AG04450 (cell line): Measurements from ENCODE around the gene PCDH17. TPM values are rescaled to one million over a fixed set of nuclear protein-coding genes. Genes with fewer than 3 reads are reported as not detected.

Source experiments
- CTCF ChIA-PET: fragments of 300-600, 350-600 bp; formaldehyde crosslinking; extraction: SDS; loops from one replicate; lab custom pipeline; 2022; ENCODE audit warnings: antibody characterized with exemption, inconsistent platforms; lab: Charles Lee
- POLR2A ChIA-PET: fragments of 350-600 bp; formaldehyde crosslinking; extraction: SDS; loops from one replicate; lab custom pipeline; 2021; ENCODE audit warnings: antibody characterized with exemption, inconsistent platforms; lab: Yijun Ruan, JAX
- DNase-seq: peaks from one replicate; pipeline ENCODE4 v3.0.0-alpha.2; 2011; ENCODE audit warnings: low read depth, low spot score
- H3K27ac ChIP-seq: one replicate; pipeline ENCODE4 v1.5.1; 2012; ENCODE audit warnings: low read depth, low read length, control low read depth
- H3K27me3 ChIP-seq: one replicate; pipeline ENCODE4 v1.6.0; 2012; ENCODE audit warnings: low read length; ENCODE audit not compliant: control insufficient read depth, insufficient read depth
- H3K4me3 ChIP-seq: 2 replicates; pipeline ENCODE4 v1.5.1; 2011; ENCODE audit warnings: mild to moderate bottlenecking, low read depth, low read length, control low read depth
- H3K9me3 ChIP-seq: 2 replicates; pipeline ENCODE4 v1.5.1; 2012; ENCODE audit warnings: low read length; ENCODE audit not compliant: control insufficient read depth, insufficient read depth
- polyA plus RNA-seq: library from polyadenylated mRNA; depleted of rRNA; stranded (reverse); fragments of >200 nt; gene quantifications from 2 replicates; pipeline ENCODE4 v1.2.3, GENCODE V29; 2011
- TF ChIP-seq, protein P1 (sequence below): IDR thresholded peaks from 2 replicates; pipeline ENCODE4 v1.5.1; 2011; ENCODE audit warnings: low read depth, low read length, control low read depth, inconsistent platforms

Gene PCDH17
- polyA plus RNA-seq, 1 experiment = not detected

DNA sequence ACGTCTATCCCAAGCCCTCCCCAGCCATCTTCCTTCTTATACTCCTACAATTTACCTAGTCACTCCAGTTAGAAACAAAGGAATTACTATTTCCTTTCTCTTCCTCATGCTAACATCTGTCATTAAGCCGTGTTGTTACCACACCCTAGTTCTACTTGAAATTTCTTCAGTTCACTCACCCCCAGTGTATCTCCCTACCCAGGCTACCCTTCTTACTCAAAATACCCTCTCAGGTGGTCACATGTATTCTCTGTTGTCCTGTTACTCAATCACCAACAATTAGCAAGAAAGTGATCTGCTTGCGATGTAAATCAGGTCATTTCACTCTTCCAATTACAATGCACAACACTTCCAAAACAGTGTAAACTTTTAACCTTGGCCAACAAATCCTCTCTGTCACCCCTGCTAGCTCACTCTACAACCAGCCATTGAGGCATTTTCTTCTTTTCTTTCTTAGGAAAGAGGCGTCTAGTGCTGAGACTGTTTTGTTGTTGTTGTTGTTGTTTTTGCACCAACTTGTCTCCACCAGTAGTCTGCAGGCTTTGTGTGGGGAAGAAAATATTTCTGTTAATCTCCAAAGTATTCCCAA lies 50.7 kb downstream of the PCDH17 start:
- POLR2A ChIA-PET = no interaction called here
- TF ChIP-seq, protein P1, sequence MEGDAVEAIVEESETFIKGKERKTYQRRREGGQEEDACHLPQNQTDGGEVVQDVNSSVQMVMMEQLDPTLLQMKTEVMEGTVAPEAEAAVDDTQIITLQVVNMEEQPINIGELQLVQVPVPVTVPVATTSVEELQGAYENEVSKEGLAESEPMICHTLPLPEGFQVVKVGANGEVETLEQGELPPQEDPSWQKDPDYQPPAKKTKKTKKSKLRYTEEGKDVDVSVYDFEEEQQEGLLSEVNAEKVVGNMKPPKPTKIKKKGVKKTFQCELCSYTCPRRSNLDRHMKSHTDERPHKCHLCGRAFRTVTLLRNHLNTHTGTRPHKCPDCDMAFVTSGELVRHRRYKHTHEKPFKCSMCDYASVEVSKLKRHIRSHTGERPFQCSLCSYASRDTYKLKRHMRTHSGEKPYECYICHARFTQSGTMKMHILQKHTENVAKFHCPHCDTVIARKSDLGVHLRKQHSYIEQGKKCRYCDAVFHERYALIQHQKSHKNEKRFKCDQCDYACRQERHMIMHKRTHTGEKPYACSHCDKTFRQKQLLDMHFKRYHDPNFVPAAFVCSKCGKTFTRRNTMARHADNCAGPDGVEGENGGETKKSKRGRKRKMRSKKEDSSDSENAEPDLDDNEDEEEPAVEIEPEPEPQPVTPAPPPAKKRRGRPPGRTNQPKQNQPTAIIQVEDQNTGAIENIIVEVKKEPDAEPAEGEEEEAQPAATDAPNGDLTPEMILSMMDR = no peak
- DNase-seq = no peak
- H3K27me3 ChIP-seq = no peaks in the 10 kb centered on the region
- no peak overlapping the region for H3K27ac ChIP-seq
- no peak overlapping the region for H3K4me3 ChIP-seq
- no peaks in the 10 kb centered on the region for H3K9me3 ChIP-seq
- CTCF ChIA-PET = no interaction called here

DNA sequence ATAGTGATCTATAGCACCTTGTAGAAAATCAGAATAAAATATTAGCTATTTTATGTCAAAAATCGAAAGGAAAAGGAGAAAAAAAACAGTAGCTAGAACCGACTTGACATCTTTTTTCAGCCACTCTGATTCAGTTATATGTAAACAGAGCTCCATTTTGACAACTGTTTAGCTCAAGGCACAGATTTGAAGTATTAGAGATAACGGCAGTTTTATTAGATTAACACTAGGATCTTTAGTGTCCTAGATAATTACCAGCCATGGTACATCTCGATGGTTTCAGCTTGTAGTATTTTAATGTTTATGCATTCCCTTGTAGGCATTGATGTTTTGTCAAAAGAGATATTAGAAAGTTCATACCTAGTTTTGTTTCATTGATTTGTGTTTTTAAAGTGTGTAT lies 67.3 kb downstream of the PCDH17 start:
- TF ChIP-seq, protein P1 = no peak
- Histone ChIP-seq H3K9me3 (no peaks in the 10 kb centered on the region), H3K4me3 (no peak overlapping the region), H3K27me3 (no peaks in the 10 kb centered on the region), H3K27ac (no peak overlapping the region)
- CTCF ChIA-PET = no interaction called here
- DNase-seq = no peak
- POLR2A ChIA-PET = no interaction called here

DNA sequence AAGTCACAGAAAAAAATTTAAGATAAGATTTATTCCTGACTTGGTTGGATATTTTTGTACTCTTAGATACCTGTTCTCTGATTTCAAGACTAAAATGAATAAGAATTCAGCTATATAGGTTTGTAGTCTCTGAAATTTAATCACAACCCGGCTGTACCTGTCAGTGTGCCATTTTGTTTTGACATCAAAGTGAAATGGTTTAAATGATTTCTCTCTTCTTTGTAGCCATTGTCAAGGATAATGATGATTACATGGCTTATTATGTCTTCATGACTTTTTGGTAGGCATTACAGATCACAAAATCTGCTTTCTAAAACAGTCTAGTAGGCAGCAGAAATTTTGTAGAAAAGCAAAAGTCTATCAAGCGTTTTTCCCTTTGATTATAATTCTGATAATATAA lies 72.5 kb downstream of the PCDH17 start:
- ChIA-PET POLR2A (no interaction called here), CTCF (no interaction called here)
- Histone ChIP-seq H3K27ac (no peak overlapping the region), H3K27me3 (no peaks in the 10 kb centered on the region), H3K9me3 (no peaks in the 10 kb centered on the region), H3K4me3 (no peak overlapping the region)
- DNase-seq = no peak
- TF ChIP-seq, protein P1 = no peak

DNA sequence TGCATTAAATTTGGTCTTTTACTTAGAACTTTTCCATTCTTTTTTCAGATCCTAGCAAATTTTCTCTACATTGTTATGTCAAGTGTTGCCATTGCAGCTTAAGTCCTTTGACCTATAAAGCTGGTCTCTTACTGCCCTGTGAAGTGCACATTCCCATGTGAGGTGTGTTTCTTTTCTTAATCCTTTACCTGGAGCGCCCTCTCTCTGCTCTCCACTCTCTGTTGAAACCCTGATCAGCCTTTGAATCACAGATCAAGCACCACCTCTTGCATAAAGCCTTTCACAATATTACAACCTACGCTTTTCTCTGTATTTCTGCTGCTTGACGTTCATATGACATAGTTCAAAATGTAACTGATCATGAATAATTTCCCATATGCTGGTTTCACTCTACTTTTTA lies 84.8 kb downstream of the PCDH17 start:
- ChIA-PET CTCF (no interaction called here), POLR2A (no interaction called here)
- H3K27ac ChIP-seq = no peak overlapping the region
- H3K9me3 ChIP-seq = no peaks in the 10 kb centered on the region
- no peaks in the 10 kb centered on the region for H3K27me3 ChIP-seq
- no peak for DNase-seq
- H3K4me3 ChIP-seq = no peak overlapping the region
- TF ChIP-seq, protein P1 = no peak

DNA sequence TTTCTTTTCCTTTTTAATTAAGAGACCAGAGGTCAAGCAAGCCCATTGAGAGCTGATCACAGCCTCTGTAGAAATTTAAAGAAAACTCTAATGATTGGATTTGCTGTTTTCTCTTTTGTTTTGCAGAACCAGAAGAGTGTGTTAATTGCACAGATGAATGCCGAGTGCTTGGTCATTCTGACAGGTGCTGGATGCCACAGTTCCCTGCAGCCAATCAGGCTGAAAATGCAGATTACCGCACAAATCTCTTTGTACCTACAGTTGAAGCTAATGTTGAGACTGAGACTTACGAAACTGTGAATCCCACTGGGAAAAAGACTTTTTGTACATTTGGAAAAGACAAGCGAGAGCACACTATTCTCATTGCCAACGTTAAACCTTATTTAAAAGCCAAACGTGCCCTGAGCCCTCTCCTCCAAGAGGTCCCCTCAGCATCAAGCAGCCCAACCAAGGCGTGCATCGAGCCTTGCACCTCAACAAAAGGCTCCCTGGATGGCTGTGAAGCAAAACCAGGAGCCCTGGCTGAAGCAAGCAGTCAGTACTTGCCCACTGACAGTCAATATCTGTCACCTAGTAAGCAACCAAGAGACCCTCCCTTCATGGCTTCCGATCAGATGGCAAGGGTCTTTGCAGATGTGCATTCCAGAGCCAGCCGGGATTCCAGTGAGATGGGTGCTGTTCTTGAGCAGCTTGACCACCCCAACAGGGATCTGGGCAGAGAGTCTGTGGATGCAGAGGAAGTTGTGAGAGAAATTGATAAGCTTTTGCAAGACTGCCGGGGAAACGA lies 93.1 kb downstream of the PCDH17 start:
- Histone ChIP-seq H3K27ac (no peak overlapping the region), H3K4me3 (no peak overlapping the region), H3K9me3 (peaks cover 7% of the 10 kb centered on the region; the same call in 1 of the 2 replicates), H3K27me3 (no peaks in the 10 kb centered on the region)
- ChIA-PET CTCF (no interaction called here), POLR2A (no interaction called here)
- TF ChIP-seq, protein P1 = no peak
- DNase-seq = no peak
